ENCODE measurements around the gene KCTD2. TPM values are rescaled to one million over a fixed set of nuclear protein-coding genes. Genes with fewer than 3 reads are reported as not detected.

The KCTD2 gene
- total and polyA plus RNA-seq, 2 of the 13 experiments (the other 11 are each of a cell fraction or from before 2014, with no cell fraction given), result 28.3 to 32.6 TPM

- CTCF ChIA-PET (ENCODE audit: low intra/inter-chr PET ratio, low total read pairs), result no interaction called here
- H3K4me1 ChIP-seq (ENCODE audit: insufficient read depth, low read length), result peaks cover 77% of the 10 kb centered on the region
- no peaks in the 10 kb centered on the region for H3K79me2 ChIP-seq (ENCODE audit: insufficient read depth, low read length)
- WGBS (ENCODE audit: low lambda C conversion rate), result 33% methylated on average over 10 of the region's 14 CpGs
- H2AFZ ChIP-seq (ENCODE audit: low read length), result no peak overlapping the region
- H4K20me1 ChIP-seq (ENCODE audit: insufficient read depth, low read length), result no peaks in the 10 kb centered on the region
- peak overlapping the region in 1 of 3 experiments; percentile 37; a peak in 1 of 6 replicates for H3K4me3 ChIP-seq (replicated peaks in 1 of 3; ENCODE audit: insufficient read depth in 1 of 3, low read depth in 2 of 3, low read length in 3 of 3)
- ATAC-seq, result 0 out of 3 replicates have a peak, but pooled peaks have one; percentile 2
- no peak for FAIRE-seq
- H3K27ac ChIP-seq (ENCODE audit: extremely low read length, insufficient read depth, low read length), result no peak overlapping the region
- TF ChIP-seq NFE2L1 (CRISPR knock-in tag; IDR thresholded peaks at IDR 0.05; ENCODE audit: borderline replicate concordance) (peak; percentile 47; the same call in 1 of the 2 replicates), ZNF296 (CRISPR knock-in tag; conservative IDR thresholded peaks at IDR 0.05) (no peak), ZUFSP (CRISPR knock-in tag; IDR thresholded peaks at IDR 0.05; ENCODE audit: borderline replicate concordance) (no peak), TBX2 (CRISPR knock-in tag; IDR thresholded peaks at IDR 0.05; ENCODE audit: borderline replicate concordance) (no peak), ZNF776 (CRISPR knock-in tag; IDR thresholded peaks at IDR 0.05) (peak; percentile 61; the same call in 1 of the 2 replicates), ZNF7 (CRISPR knock-in tag; IDR thresholded peaks at IDR 0.05) (no peak), CTCF (CRISPR knock-in tag; IDR thresholded peaks at IDR 0.05) (0 out of 2 replicates have a peak, but pooled peaks have one; percentile 2), ZNF878 (CRISPR knock-in tag; IDR thresholded peaks at IDR 0.05) (no peak), NRL (CRISPR knock-in tag; IDR thresholded peaks at IDR 0.05; ENCODE audit: borderline replicate concordance) (no peak), ZNF891 (CRISPR knock-in tag; IDR thresholded peaks at IDR 0.05) (0 out of 2 replicates have a peak, but pooled peaks have one; percentile 31), SKI (IDR thresholded peaks at IDR 0.05; ENCODE audit: partially characterized antibody) (no peak)
- in situ Hi-C loops (cut with HindIII; ENCODE audit: extremely low pct_ligation_motif_present, low pct_unique_long_range_greater_than_20kb) (no loop called here), intact Hi-C loops (cut with micrococcal nuclease; ENCODE audit: unreplicated experiment) (loop anchor here (5.0 kb wide), 1 partner anchor 33 kb away; the partner anchor contains the start of gene ARMC7)
- peaks cover 0 to 23% of the 10 kb centered on the region in 2 experiments; a peak in 3 of 5 replicates for H3K27me3 ChIP-seq (ENCODE audit: control insufficient read depth in 1 of 2, insufficient read depth in 2 of 2, low read length in 2 of 2)
- no TSS peak for BruUV-seq (replicated peaks)
- H3K9me3 ChIP-seq (ENCODE audit: low read length), result no peaks in the 10 kb centered on the region
- no peaks in the 10 kb centered on the region for H3K36me3 ChIP-seq (replicated peaks in 1 of 2; ENCODE audit: control insufficient read depth in 1 of 2, insufficient read depth in 2 of 2, low read length in 2 of 2)
- peak overlapping the region; percentile 52 for H3K4me2 ChIP-seq (ENCODE audit: low read depth, low read length)
- H3K9ac ChIP-seq (ENCODE audit: insufficient read depth, low read depth, low read length), result no peak overlapping the region
- DNase-seq (ENCODE audit: low spot score), result no peak
- POLR2A ChIA-PET, result interaction anchor here (0.9 to 2.1 kb wide), 7 partner anchors 14 to 80 kb away, joined by 3 to 18 read pairs (median 6); partner anchors contain the start of genes JPT1, NT5C and SLC16A5
Measured at GRCh38 chr17:75074532-75074931, 27.5 kb downstream of the KCTD2 start.

All from HepG2 (cell line).